GM18909 (cell line): ENCODE results near the gene SIRT7.

Experiments
- ATAC-seq: cut with Tn5 transposase; IDR thresholded peaks from one replicate; pipeline ENCODE4 v1.9.1; 2021; ENCODE audit warnings: mild to moderate bottlenecking; ENCODE audit not compliant: unreplicated experiment, poor library complexity

Gene SIRT7

GRCh38 chr17:81890447-81891302, 27.3 kb downstream of the SIRT7 start:
- ATAC-seq: no peak

- ATAC-seq: no peak
Observed at GRCh38 chr17:81889602-81890001, 28.4 kb downstream of the SIRT7 start.

GRCh38 chr17:81888988-81889595, 28.9 kb downstream of the SIRT7 start:
- ATAC-seq: no peak

- ATAC-seq: no peak
Observed at GRCh38 chr17:81888105-81888987, 29.6 kb downstream of the SIRT7 start.

- no peak for ATAC-seq
Observed at GRCh38 chr17:81885869-81886548, 32.0 kb downstream of the SIRT7 start.

- ATAC-seq: no peak
Observed at GRCh38 chr17:81885454-81885853, 32.5 kb downstream of the SIRT7 start.

GRCh38 chr17:81884968-81885367, 33.0 kb downstream of the SIRT7 start:
- ATAC-seq: no peak

GRCh38 chr17:81884520-81884919, 33.5 kb downstream of the SIRT7 start:
- ATAC-seq: no peak

- ATAC-seq: no peak
Observed at GRCh38 chr17:81879121-81879520, 38.9 kb downstream of the SIRT7 start.

- ATAC-seq: no peak
Observed at GRCh38 chr17:81878294-81878693, 39.7 kb downstream of the SIRT7 start.

- ATAC-seq: no peak
Observed at GRCh38 chr17:81877569-81877968, 40.4 kb downstream of the SIRT7 start.

GRCh38 chr17:81871387-81872230, 46.4 kb downstream of the SIRT7 start:
- ATAC-seq: peak; percentile 58

GRCh38 chr17:81870981-81871386, 47.0 kb downstream of the SIRT7 start, which contains the start of gene ARHGDIA:
Gene ARHGDIA, minus strand, starts transcription at chr17:81871337. Its CDS starts 1,407 bp downstream, at chr17:81869930.
- ATAC-seq: peak; percentile 9

GRCh38 chr17:81870131-81870980, 47.6 kb downstream of the SIRT7 start:
- ATAC-seq: peak; percentile 12

- no peak for ATAC-seq
Observed at GRCh38 chr17:81869221-81870130, 48.5 kb downstream of the SIRT7 start.

- no peak for ATAC-seq
Observed at GRCh38 chr17:81868674-81869220, 49.2 kb downstream of the SIRT7 start.
